Measurements from ENCODE around the gene NOS3.

GRCh38 chr7:150996376-150997074, 5.7 kb downstream of the NOS3 start:
- TF ChIP-seq TAF1 (IDR thresholded peaks at IDR 0.05; ENCODE audit: borderline replicate concordance, insufficient read depth, low read length) (no peak), POLR2AphosphoS5 (IDR thresholded peaks at IDR 0.05; ENCODE audit: low read depth, low read length) (no peak), SIN3A (IDR thresholded peaks at IDR 0.05; ENCODE audit: borderline replicate concordance, insufficient read depth, low read length) (no peak), REST (IDR thresholded peaks at IDR 0.05; ENCODE audit: insufficient read depth in 1 of 2, low read depth in 2 of 2, low read length in 2 of 2) (no peak), FOXP2 (optimal IDR thresholded peaks at IDR 0.05; ENCODE audit: borderline replicate concordance, extremely low read depth, extremely low read length, insufficient read depth) (no peak)

Data from PFSK-1 (cell line).